PC-3 (cell line): Measurements from ENCODE around the gene ATP13A4.

Source experiments
- CTCF ChIP-seq: fragments of 300-600 bp; sonication (generic); conservative IDR thresholded peaks from 2 replicates; pipeline ENCODE4 v1.5.1; 2017; ENCODE audit warnings: antibody characterized with exemption, low read depth, mild to moderate bottlenecking, low read length
- EZH2phosphoT487 ChIP-seq: fragments of 300-600 bp; sonication (generic); IDR thresholded peaks from 2 replicates; pipeline ENCODE4 v1.6.1; 2018; ENCODE audit warnings: mild to moderate bottlenecking, antibody characterized with exemption, low read length, borderline replicate concordance

GRCh38 chr3:193439423-193439822 lies 115.3 kb downstream of the ATP13A4 start:
- TF ChIP-seq CTCF (no peak), EZH2phosphoT487 (no peak)
